Caco-2 (cell line): ENCODE measurements around the gene PRDM4. TPM values are rescaled to one million over a fixed set of nuclear protein-coding genes. Genes with fewer than 3 reads are reported as not detected.

Experiments used
- BruUV-seq: library from RNA; stranded (reverse); fragments of 400-500 nt; replicated peaks from 2 replicates; lab custom pipeline; 2021; lab: Mats Ljungman, UMichigan
- CTCF ChIA-PET: fragments of 300-600 bp; sonication (Branson Sonifier 250); formaldehyde crosslinking; loops from one replicate; lab custom pipeline; 2022; ENCODE audit warnings: antibody characterized with exemption; lab: Charles Lee
- POLR2A ChIA-PET: fragments of 300-600 bp; sonication (Branson Sonifier 250); formaldehyde crosslinking; loops from one replicate; lab custom pipeline; 2022; ENCODE audit warnings: antibody characterized with exemption; lab: Charles Lee
- DNase-seq, 2 experiments: peaks; one replicate each; pipeline versions ENCODE4 v3.0.0 to v3.0.0-alpha.2; 2020 to 2022
- H3K27me3 ChIP-seq: replicated peaks from 2 replicates; pipeline ENCODE4 v1.6.0; 2011; ENCODE audit warnings: low read length; ENCODE audit not compliant: control insufficient read depth, insufficient read depth
- H3K36me3 ChIP-seq: 2 replicates; pipeline ENCODE4 v1.5.1; 2011; ENCODE audit warnings: low read length; ENCODE audit not compliant: control insufficient read depth, insufficient read depth
- H3K4me1 ChIP-seq: fragments of 250-450 bp; sonication (Bioruptor Pico); 2 replicates; pipeline ENCODE4 v1.5.1; 2020; ENCODE audit warnings: mild to moderate bottlenecking
- H3K4me3 ChIP-seq: 2 replicates; pipeline ENCODE4 v1.5.1; 2011; ENCODE audit warnings: low read depth, mild to moderate bottlenecking, control low read depth, low read length
- H3K9me3 ChIP-seq: fragments of 250-450 bp; sonication (Bioruptor Pico); 2 replicates; pipeline ENCODE4 v1.5.1; 2020; ENCODE audit warnings: mild to moderate bottlenecking, moderate library complexity
- H3K27ac Mint-ChIP-seq: one replicate; pipeline ENCODE4 v1.8.0; 2022; ENCODE audit warnings: mixed read lengths; ENCODE audit not compliant: unreplicated experiment
- H3K27me3 Mint-ChIP-seq: one replicate; pipeline ENCODE4 v1.8.0; 2022; ENCODE audit warnings: mixed read lengths; ENCODE audit not compliant: insufficient read depth, unreplicated experiment
- H3K36me3 Mint-ChIP-seq: one replicate; pipeline ENCODE4 v1.8.0; 2022; ENCODE audit warnings: mild to moderate bottlenecking, mixed read lengths; ENCODE audit not compliant: insufficient read depth, unreplicated experiment
- H3K4me1 Mint-ChIP-seq: one replicate; pipeline ENCODE4 v1.8.0; 2022; ENCODE audit warnings: low read depth, mixed read lengths; ENCODE audit not compliant: unreplicated experiment
- H3K4me3 Mint-ChIP-seq: one replicate; pipeline ENCODE4 v1.8.0; 2022; ENCODE audit warnings: mild to moderate bottlenecking, moderate library complexity, mixed read lengths; ENCODE audit not compliant: unreplicated experiment
- H3K9me3 Mint-ChIP-seq: one replicate; pipeline ENCODE4 v1.8.0; 2022; ENCODE audit warnings: mixed read lengths; ENCODE audit not compliant: unreplicated experiment
- CTCF ChIP-seq, 2 experiments: fragments of 200-600 bp in 1 of 2; IDR thresholded peaks; 1 replicate in 1 of 2; 2 replicates in 1 of 2; pipeline versions ENCODE4 v1.5.1 to v1.8.0; 2011 to 2022; ENCODE audit warnings: antibody characterized with exemption in 1 of 2, control low read depth in 1 of 2, inconsistent platforms in 1 of 2, low read depth in 1 of 2, low read length in 1 of 2, mild to moderate bottlenecking in 1 of 2, moderate library complexity in 1 of 2; ENCODE audit not compliant: insufficient read depth in 1 of 2, severe bottlenecking in 1 of 2, unreplicated experiment in 1 of 2
- intact Hi-C: fragments of 100-400 bp; cut with micrococcal nuclease; formaldehyde crosslinking; loops from one replicate; pipeline ENCODE4 v1.10.0; 2022; ENCODE audit not compliant: unreplicated experiment
- total RNA-seq: library from RNA; stranded (reverse); gene quantifications from 2 replicates; pipeline ENCODE4 v1.2.3, GENCODE V29; 2022

The PRDM4 gene
- total RNA-seq, 1 experiment from 2014 or later: 19.4 TPM

- Mint-ChIP-seq H3K9me3 (no peaks in the 10 kb centered on the region), H3K27me3 (no peaks in the 10 kb centered on the region), H3K27ac (no peak overlapping the region), H3K4me1 (no peaks in the 10 kb centered on the region), H3K36me3 (peaks cover 63% of the 10 kb centered on the region), H3K4me3 (no peak overlapping the region)
- H3K9me3 ChIP-seq: no peaks in the 10 kb centered on the region
- H3K27me3 ChIP-seq: no peaks in the 10 kb centered on the region
- H3K4me3 ChIP-seq: no peak overlapping the region
- no peaks in the 10 kb centered on the region for H3K4me1 ChIP-seq
- no peak for DNase-seq
- POLR2A ChIA-PET: no interaction called here
- TF ChIP-seq CTCF (IDR thresholded peaks at IDR 0.05; ENCODE audit: insufficient read depth in 1 of 2, low read depth in 1 of 2, low read length in 1 of 2, severe bottlenecking in 1 of 2, unreplicated experiment in 1 of 2): no peak
- peaks cover 2% of the 10 kb centered on the region; the same call in 1 of the 2 replicates for H3K36me3 ChIP-seq
- intact Hi-C loops: no loop called here
- CTCF ChIA-PET: no interaction called here
- BruUV-seq: no TSS peak
These were observed 24.0 kb downstream of the PRDM4 start for GRCh38 chr12:107736914-107737313.

- Mint-ChIP-seq H3K36me3 (peaks cover 51% of the 10 kb centered on the region), H3K9me3 (no peaks in the 10 kb centered on the region), H3K4me1 (no peaks in the 10 kb centered on the region), H3K27me3 (no peaks in the 10 kb centered on the region), H3K27ac (no peak overlapping the region), H3K4me3 (no peak overlapping the region)
- DNase-seq: no peak
- no peaks in the 10 kb centered on the region for H3K9me3 ChIP-seq
- no peak for TF ChIP-seq CTCF (IDR thresholded peaks at IDR 0.05; ENCODE audit: insufficient read depth in 1 of 2, low read depth in 1 of 2, low read length in 1 of 2, severe bottlenecking in 1 of 2, unreplicated experiment in 1 of 2)
- no peak overlapping the region for H3K4me3 ChIP-seq
- ChIA-PET CTCF (no interaction called here), POLR2A (no interaction called here)
- no peaks in the 10 kb centered on the region for H3K4me1 ChIP-seq
- intact Hi-C loops: no loop called here
- no peaks in the 10 kb centered on the region for H3K27me3 ChIP-seq
- BruUV-seq: no TSS peak
- H3K36me3 ChIP-seq: peaks cover 2% of the 10 kb centered on the region; the same call in 1 of the 2 replicates
These were observed 25.2 kb downstream of the PRDM4 start for GRCh38 chr12:107735763-107736162.

- Mint-ChIP-seq H3K4me1 (no peaks in the 10 kb centered on the region), H3K4me3 (no peak overlapping the region), H3K9me3 (no peaks in the 10 kb centered on the region), H3K27ac (no peak overlapping the region), H3K27me3 (no peaks in the 10 kb centered on the region), H3K36me3 (peaks cover 43% of the 10 kb centered on the region)
- ChIA-PET CTCF (no interaction called here), POLR2A (no interaction called here)
- Histone ChIP-seq H3K27me3 (no peaks in the 10 kb centered on the region), H3K4me3 (no peak overlapping the region), H3K4me1 (no peaks in the 10 kb centered on the region), H3K9me3 (no peaks in the 10 kb centered on the region), H3K36me3 (peaks cover under 1% of the 10 kb centered on the region; the same call in 1 of the 2 replicates)
- intact Hi-C loops: no loop called here
- BruUV-seq: no TSS peak
- DNase-seq: no peak
- no peak for TF ChIP-seq CTCF (IDR thresholded peaks at IDR 0.05; ENCODE audit: insufficient read depth in 1 of 2, low read depth in 1 of 2, low read length in 1 of 2, severe bottlenecking in 1 of 2, unreplicated experiment in 1 of 2)
These were observed 26.8 kb downstream of the PRDM4 start for GRCh38 chr12:107734139-107734538.
